GM12892 (cell line): ENCODE measurements around the gene FGF3.

ENCODE experiments used
- POLR2A ChIP-seq: IDR thresholded peaks from 2 replicates; pipeline ENCODE4 v1.6.1; 2011; ENCODE audit warnings: low read depth, low read length, control low read depth
- POLR2AphosphoS5 ChIP-seq: IDR thresholded peaks from 2 replicates; pipeline ENCODE4 v1.6.1; 2011; ENCODE audit warnings: low read depth, low read length, control low read depth
- TAF1 ChIP-seq: IDR thresholded peaks from 2 replicates; pipeline ENCODE4 v1.6.1; 2011; ENCODE audit warnings: low read depth, mild to moderate bottlenecking, control low read depth, low read length, borderline replicate concordance

DNA sequence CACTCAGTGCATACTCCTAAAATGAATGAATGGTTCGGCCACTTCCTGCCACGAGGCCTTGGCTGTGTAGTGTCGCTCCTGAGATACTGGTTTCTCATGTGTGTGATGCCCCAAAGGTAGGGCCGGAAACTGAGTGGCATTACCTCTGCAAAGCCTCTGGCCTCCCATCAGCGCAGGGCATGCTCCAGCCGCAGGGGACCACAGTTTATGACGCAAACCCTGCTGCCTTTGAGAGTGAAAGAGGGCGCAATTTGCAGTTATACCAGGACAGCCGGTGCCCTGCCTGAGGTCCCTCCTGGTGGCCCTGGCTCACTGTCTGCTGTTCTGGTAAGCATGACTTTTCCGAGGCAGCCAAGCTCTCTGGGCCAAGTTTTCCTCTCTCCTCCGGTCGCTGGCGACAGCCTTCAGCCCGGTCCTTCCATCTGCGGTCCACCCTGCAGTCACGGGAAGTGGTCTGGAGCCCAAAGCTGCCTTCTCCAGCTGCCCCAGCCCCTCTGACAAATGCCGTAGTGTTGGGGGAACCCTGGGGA, 2.4 kb upstream of the FGF3 start:
- no peak for TF ChIP-seq POLR2A
- no peak for TF ChIP-seq POLR2AphosphoS5
- TF ChIP-seq TAF1 = no peak
